ENCODE data around the gene GPR17. TPM values are rescaled to one million over a fixed set of nuclear protein-coding genes. Genes with fewer than 3 reads are reported as not detected.

The GPR17 gene
- total RNA-seq, 1 donor from 2014 or later: not detected

DNA sequence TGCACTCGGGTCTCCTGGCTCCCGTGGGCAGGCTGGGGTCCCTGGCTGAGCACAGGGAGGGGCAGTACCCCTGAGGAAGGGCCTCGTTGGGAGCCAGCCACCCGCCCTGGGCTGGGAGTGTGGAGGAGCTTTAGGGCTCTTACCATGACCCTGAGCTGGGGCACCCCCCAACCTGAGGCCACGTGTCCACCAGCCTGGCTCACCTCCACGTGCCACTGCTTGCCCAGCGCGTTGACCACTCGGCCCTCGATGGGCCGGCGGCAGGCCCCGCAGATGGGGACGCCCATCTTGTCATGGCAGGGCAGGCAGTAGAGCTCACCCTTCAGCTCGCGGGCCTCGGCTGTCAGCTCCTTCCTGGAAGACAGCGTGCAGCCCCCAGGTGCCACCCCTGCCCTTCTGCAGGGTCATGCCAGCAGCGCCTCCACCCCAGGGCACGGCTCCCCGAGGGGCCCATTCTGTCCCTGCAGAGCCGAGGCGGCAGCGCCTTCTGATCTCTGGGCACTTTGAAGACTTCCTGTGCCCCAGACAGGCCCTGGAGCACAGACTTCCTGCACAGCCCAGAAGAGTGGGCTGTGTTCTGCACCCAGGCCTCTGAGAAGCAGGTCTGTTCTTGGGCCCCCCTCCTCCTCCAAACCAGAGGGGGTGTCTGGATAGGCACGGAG lies 4.0 kb upstream of the GPR17 start:
- H3K27me3 ChIP-seq (ENCODE audit: control insufficient read depth, insufficient read depth, low read length): peaks cover 1% of the 10 kb centered on the region
- TF ChIP-seq, protein P1, sequence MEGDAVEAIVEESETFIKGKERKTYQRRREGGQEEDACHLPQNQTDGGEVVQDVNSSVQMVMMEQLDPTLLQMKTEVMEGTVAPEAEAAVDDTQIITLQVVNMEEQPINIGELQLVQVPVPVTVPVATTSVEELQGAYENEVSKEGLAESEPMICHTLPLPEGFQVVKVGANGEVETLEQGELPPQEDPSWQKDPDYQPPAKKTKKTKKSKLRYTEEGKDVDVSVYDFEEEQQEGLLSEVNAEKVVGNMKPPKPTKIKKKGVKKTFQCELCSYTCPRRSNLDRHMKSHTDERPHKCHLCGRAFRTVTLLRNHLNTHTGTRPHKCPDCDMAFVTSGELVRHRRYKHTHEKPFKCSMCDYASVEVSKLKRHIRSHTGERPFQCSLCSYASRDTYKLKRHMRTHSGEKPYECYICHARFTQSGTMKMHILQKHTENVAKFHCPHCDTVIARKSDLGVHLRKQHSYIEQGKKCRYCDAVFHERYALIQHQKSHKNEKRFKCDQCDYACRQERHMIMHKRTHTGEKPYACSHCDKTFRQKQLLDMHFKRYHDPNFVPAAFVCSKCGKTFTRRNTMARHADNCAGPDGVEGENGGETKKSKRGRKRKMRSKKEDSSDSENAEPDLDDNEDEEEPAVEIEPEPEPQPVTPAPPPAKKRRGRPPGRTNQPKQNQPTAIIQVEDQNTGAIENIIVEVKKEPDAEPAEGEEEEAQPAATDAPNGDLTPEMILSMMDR (IDR thresholded peaks at IDR 0.05; ENCODE audit: insufficient read depth, low read length, severe bottlenecking): no peak
- DNase-seq (ENCODE audit: low read depth) (no peak), FAIRE-seq (no peak)
- H3K36me3 ChIP-seq (ENCODE audit: control insufficient read depth, insufficient read depth, low read length): no peaks in the 10 kb centered on the region
- no peak overlapping the region for H3K4me3 ChIP-seq (ENCODE audit: low read depth, low read length)

DNA sequence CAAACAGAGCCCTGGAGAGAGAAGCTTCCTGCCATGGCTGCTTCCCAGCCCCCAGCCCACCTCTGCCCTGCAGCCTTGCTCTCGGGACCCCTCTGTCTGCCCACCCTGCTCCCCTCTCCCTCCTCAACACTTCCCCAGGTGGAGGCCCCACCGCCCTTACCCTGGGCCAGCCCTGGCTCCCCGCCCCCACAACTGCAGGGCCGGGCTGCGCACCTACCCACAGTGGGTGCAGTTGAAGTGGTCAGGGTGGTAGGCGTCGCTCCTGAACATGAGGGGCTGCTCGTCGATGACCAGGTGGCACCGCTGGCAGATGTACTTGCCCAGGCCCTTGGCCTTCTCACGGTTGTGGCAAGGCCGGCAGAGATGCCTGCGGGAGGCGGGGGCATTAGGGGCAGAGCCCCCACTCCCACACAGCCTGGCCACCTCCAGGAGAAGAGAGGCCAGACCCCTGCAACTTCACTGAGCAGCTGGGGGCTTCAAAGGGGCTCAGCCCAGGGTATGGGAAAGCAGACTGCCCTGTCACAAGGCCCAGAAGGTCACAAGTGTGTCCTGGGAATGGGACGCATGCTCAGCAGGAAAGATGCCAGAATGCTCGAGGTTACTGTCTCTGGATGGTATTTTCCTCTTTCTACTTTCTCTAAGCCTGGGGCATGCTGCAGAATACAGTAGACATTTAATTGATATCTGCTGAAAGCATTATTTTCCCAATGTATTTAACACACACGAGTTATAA lies 3.1 kb upstream of the GPR17 start:
- Histone ChIP-seq H3K27me3 (ENCODE audit: control insufficient read depth, insufficient read depth, low read length) (peaks cover 1% of the 10 kb centered on the region), H3K36me3 (ENCODE audit: control insufficient read depth, insufficient read depth, low read length) (no peaks in the 10 kb centered on the region), H3K4me3 (ENCODE audit: low read depth, low read length) (no peak overlapping the region)
- FAIRE-seq (no peak), DNase-seq (ENCODE audit: low read depth) (no peak)
- TF ChIP-seq, protein P1 (IDR thresholded peaks at IDR 0.05; ENCODE audit: insufficient read depth, low read length, severe bottlenecking): no peak

DNA sequence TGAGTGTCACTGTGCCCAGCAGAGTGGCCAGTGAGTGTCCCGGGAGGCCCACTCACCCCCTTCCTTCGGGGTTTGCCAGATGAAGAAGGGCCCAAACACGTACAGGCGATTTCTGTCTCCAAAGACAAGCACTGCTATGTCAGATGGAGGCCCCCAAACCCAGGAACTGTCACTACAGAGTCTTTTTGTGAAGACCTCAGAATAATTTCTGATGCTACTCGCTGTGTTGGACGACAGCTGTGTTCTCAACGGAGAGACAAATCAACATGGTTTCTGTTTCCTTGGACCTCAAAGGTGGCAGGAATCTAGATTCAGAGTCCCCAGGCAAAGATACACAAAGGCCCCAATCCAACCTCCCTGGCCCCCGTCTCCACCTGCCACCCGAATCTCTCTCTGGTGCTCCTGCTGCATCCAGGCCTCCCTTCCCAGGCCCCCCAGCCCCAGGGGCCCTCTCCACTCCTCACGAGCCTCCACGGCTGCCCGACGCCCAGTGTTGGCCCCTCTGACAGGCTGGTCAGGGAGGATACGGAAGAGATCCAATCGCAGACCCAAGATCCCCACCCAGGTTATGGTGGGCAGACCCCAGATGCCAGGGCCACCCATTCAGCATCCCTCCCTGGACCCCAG lies 2.4 kb upstream of the GPR17 start:
- TF ChIP-seq, protein P1 (IDR thresholded peaks at IDR 0.05; ENCODE audit: insufficient read depth, low read length, severe bottlenecking): no peak
- DNase-seq (ENCODE audit: low read depth) (no peak), FAIRE-seq (no peak)
- Histone ChIP-seq H3K27me3 (ENCODE audit: control insufficient read depth, insufficient read depth, low read length) (peaks cover 1% of the 10 kb centered on the region), H3K4me3 (ENCODE audit: low read depth, low read length) (no peak overlapping the region), H3K36me3 (ENCODE audit: control insufficient read depth, insufficient read depth, low read length) (no peaks in the 10 kb centered on the region)

DNA sequence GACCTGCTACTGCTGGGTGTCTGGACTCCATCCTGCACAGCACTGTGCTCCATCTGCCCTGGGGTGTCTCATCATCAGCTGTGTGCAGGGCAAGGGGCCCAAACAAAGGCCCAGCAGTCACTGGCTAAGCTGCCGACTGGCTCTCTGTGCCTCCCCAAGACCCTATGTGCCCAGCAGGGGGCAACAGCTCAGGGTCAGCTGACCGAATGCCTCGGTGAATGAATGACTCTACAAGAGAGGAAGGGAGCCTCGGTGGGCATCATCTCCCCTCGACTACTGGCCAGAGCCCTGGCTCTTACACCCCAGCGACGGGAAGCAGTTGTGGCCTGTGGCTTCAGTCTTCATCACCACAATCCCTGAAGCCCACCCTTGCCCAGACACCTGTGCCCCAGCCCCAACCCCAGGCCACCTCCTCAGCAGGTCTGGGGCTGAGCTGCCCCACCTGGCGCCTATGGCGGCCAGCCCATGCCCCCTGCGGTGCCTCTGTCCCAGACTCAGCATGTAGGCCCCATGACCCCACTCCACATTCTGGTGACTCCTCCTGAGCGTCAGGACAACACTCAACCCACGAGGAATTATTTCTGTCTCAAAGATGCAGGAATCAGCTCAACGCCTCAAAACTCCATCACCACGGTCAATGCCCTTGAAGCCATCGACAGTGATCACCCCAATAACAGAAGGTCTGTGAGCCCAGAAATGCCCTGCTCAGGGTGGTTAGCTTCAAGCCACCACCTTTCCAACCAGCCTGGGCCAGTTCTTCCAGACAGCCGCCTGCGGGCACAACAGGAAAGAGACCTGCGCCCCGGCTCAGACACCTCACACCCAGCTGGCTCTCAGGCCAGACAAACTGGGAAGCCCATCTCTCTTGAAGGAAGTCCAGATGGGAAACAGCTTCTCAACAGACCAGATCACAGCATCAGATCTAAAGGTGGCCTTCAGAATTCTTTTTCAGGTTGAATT lies 1.6 kb upstream of the GPR17 start:
- Histone ChIP-seq H3K4me3 (ENCODE audit: low read depth, low read length) (no peak overlapping the region), H3K27me3 (ENCODE audit: control insufficient read depth, insufficient read depth, low read length) (peaks cover 1% of the 10 kb centered on the region), H3K36me3 (ENCODE audit: control insufficient read depth, insufficient read depth, low read length) (no peaks in the 10 kb centered on the region)
- TF ChIP-seq, protein P1 (IDR thresholded peaks at IDR 0.05; ENCODE audit: insufficient read depth, low read length, severe bottlenecking): no peak
- FAIRE-seq: peak; percentile 89
- DNase-seq (ENCODE audit: low read depth): no peak

DNA sequence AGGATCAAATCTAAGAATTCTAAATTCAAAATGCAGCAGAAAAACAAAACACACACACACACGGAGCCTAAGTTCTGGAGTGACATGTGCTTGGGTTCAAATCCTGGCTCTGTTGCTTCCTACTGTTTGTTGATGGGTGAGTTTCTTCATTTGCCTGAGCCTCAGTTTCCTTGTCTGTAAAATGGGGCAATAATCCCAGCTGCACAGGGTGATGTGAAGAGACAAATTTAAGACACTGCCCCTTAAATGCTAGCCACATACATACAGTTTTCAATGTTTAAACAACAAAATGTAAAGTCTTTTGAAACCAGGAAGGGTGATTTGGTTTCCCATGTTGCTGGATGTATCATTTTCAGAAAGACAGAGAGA lies 943 bp upstream of the GPR17 start:
- FAIRE-seq (no peak), DNase-seq (ENCODE audit: low read depth) (no peak)
- Histone ChIP-seq H3K27me3 (ENCODE audit: control insufficient read depth, insufficient read depth, low read length) (peaks cover 1% of the 10 kb centered on the region), H3K36me3 (ENCODE audit: control insufficient read depth, insufficient read depth, low read length) (no peaks in the 10 kb centered on the region), H3K4me3 (ENCODE audit: low read depth, low read length) (no peak overlapping the region)
- TF ChIP-seq, protein P1 (IDR thresholded peaks at IDR 0.05; ENCODE audit: insufficient read depth, low read length, severe bottlenecking): no peak

All from bronchial epithelial cell (primary cell).